GM21576 (cell line): Measurements from ENCODE around the gene PCGF3.

Experiments
- ATAC-seq: cut with Tn5 transposase; IDR thresholded peaks from one replicate; pipeline ENCODE4 v1.9.1; 2021; ENCODE audit warnings: mild to moderate bottlenecking, moderate library complexity; ENCODE audit not compliant: unreplicated experiment

The PCGF3 gene

DNA sequence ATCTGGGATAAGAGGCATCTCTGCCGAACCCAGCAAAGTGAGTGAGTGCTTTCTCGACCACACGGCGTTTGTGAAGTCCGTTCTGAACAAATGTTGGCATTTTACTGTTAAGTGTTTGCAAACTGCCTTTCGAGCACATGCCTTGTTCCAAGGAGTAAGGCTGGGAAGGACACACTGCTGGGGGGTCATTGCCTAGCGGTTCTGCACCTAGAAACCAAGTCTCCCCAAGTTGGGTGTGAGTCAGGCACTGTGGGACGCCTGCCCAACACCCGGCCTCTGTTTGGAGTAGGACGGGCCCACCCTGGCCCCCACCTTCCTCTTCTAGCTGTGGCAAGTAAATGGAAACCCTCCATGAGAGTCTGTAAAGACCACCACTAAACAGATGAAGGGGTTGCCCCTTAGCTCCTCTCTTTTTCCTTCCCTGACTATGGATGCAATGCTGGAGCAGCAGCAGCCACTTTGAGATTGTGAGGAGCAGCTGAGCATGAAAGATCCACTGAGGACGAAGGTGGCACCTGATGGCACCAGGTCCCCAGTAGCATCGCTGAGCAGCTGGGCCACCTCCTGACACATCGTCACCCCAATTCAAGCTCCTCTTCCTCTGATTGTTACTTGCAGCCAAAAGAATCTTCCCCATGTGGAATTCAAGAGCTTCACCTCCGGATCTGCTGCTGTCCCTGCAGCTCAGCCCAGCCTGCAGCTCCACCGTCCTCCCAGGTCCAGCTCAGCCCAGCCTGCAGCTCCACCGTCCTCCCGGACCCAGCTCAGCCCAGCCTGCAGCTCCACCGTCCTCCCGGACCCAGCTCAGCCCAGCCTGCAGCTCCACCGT lies 114.0 kb downstream of the PCGF3 start:
- no peak for ATAC-seq
